Astrocyte of the spinal cord (primary cell): ENCODE data around the gene INSYN2B.

Experiments
- DNase-seq: peaks from one replicate; pipeline ENCODE4 v3.0.0; 2011; ENCODE audit warnings: low read depth, low spot score
- H3K4me3 ChIP-seq: 2 replicates; pipeline ENCODE4 v1.5.1; 2011; ENCODE audit warnings: low read depth, mild to moderate bottlenecking, low read length, moderate library complexity
- in situ Hi-C: cut with HindIII; loops from 2 replicates; pipeline ENCODE4 v1.10.0; 2017; ENCODE audit warnings: low sequenced_read_pairs
- TF ChIP-seq, protein P1 (sequence below): IDR thresholded peaks from 2 replicates; pipeline ENCODE4 v1.5.1; 2012; ENCODE audit warnings: low read depth, mild to moderate bottlenecking, low read length, inconsistent platforms

INSYN2B gene

DNA sequence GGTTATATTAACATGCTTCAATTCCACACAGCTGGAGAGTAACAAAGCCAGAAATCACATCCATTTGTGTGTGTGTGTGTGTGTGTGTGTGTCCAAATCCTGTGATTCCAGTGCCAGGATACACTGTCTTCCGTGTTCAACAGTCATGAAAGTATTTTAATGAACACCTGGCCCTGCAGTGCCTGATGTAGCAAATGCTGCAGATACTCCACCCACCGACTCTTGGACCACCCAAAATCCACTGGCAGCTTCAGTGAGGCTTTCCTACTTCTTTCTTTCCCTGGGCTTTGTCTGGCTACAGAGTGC lies 13.1 kb upstream of the INSYN2B start:
- in situ Hi-C loops, result no loop called here
- DNase-seq, result no peak
- H3K4me3 ChIP-seq, result no peak overlapping the region
- TF ChIP-seq, protein P1, sequence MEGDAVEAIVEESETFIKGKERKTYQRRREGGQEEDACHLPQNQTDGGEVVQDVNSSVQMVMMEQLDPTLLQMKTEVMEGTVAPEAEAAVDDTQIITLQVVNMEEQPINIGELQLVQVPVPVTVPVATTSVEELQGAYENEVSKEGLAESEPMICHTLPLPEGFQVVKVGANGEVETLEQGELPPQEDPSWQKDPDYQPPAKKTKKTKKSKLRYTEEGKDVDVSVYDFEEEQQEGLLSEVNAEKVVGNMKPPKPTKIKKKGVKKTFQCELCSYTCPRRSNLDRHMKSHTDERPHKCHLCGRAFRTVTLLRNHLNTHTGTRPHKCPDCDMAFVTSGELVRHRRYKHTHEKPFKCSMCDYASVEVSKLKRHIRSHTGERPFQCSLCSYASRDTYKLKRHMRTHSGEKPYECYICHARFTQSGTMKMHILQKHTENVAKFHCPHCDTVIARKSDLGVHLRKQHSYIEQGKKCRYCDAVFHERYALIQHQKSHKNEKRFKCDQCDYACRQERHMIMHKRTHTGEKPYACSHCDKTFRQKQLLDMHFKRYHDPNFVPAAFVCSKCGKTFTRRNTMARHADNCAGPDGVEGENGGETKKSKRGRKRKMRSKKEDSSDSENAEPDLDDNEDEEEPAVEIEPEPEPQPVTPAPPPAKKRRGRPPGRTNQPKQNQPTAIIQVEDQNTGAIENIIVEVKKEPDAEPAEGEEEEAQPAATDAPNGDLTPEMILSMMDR, result no peak

DNA sequence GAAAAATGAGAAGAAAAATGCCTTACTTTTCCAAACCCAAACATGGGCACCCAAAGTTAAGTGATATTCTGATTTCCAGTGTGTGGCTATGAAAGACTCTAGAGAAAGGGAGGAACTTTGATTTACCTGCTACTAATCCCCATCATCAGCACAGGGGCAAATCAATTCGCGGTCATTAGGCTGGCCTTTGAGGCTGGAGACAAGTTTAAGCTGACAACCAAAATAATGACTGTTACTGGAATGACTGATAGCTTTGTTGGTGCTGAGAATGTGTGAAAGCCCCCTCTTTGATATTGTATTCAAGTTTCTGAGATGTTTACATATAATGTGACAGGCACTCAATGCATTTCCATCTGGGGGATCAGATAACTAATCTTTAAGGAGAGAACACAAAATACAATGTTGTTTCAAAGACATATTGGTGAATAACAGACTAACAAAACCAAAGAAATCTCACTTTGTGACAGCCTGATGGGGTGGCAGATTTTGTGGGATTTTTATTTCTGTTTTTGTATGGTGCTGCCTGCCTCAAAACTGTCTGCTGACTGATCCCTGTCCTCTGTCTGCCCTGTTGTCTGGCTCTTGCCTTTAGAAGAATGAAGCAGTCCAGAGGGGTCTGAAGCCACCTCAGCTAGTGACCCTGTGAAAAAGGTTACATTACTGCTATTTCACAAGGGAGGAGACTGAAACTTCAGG lies 12.6 kb upstream of the INSYN2B start:
- TF ChIP-seq, protein P1, result no peak
- no peak overlapping the region for H3K4me3 ChIP-seq
- in situ Hi-C loops, result no loop called here
- DNase-seq, result no peak

DNA sequence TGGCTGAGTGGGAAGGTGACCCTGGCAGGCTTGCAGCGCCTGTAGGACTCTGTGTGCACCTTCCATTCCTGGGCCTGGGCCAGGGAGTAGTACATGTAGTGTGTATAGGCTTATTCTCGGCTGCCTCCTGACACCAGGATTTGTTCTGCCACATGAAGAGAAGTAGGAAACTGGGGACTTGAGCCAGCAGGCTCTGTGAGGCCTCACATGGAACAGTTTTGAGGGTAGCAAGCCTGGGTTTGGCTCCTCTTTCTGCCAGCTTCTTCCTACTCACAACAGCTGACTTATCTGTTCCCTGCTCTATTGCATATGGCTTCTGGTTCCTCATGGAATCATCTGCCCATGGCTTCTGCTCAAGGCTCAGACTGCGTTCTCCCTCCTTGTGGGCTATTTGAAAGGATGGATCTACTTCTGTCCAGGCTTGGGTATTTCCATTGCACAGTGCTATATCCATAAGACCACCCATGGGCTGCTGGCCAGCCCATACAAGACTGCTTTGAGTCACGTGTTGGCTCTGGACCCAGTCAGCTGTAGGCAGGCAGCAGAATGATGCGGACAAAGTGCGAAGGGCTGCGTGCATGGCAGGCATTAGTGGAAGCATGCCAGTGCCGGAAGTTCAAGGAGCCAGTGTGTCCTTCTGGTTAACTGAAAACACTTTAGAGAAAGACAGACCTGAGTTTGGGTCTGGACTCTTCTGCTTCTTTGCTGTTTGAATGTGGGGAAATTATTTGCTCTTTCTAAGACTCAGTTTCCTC lies 11.0 kb upstream of the INSYN2B start:
- no peak for DNase-seq
- in situ Hi-C loops, result no loop called here
- TF ChIP-seq, protein P1, result no peak
- H3K4me3 ChIP-seq, result no peak overlapping the region

DNA sequence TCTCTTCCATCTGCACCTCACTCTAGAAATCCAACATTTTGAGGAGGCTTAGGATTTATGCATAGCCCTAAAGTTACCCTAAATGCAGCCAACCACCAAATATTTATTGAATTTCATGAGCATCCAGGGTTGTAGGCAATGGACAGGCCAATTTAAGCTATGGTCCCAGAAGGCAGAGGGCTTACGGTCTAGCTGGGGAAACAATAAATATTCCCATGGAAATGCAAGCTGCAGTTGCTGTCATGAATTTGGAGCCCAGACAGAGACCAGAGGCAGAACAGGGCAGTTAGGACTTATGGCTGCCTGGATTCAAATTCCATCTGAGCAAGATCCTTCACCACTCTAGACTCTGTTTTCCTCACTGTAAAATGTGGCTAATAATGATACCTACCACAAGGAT lies 9.1 kb upstream of the INSYN2B start:
- TF ChIP-seq, protein P1, result no peak
- in situ Hi-C loops, result no loop called here
- no peak overlapping the region for H3K4me3 ChIP-seq
- DNase-seq, result no peak

DNA sequence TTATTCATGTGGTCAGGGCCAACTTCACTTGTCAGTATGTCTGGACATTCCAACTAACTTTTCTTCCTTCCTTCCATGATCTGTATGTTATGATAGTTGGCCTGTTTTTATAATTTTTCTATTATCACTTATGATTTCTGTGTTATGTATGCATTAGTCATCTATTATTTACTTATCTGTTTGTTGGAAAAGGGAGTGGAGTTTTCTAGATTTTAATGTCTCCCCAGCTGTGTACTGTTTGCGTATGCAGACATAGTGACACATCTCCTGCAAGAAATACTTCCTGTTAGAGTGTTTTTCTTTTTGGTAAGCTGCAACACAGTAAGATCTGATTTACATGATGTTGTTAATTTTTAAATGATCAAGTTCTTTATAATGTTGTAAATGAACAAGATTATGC lies 8.7 kb upstream of the INSYN2B start:
- TF ChIP-seq, protein P1, result no peak
- in situ Hi-C loops, result no loop called here
- no peak for DNase-seq
- H3K4me3 ChIP-seq, result no peak overlapping the region

DNA sequence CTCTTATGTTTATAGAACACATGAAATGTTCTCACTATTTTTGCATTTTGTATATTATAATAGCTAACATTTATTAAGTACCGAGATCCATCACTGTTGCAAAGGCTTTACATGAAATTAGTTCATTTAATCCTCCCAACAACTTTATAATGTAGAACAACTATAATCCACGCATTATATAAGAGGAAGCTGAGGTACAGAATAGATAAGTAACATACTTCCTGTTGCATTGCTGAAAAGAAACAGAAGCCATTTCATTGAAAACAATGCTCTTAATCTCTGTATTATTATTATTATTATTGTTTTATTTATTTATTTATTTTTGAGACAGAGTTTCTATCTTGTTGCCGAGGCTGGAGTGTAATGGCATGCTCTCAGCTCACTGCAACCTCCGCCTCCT lies 7.9 kb upstream of the INSYN2B start:
- in situ Hi-C loops, result no loop called here

More for the DNA sequence above, 7.9 kb upstream of the INSYN2B start:
- no peak for DNase-seq
- H3K4me3 ChIP-seq, result no peak overlapping the region
- TF ChIP-seq, protein P1, result no peak
